Measurements from ENCODE around the gene CDK19. TPM values are rescaled to one million over a fixed set of nuclear protein-coding genes. Genes with fewer than 3 reads are reported as not detected.

CDK19 gene
- polyA plus RNA-seq, 1 donor (not counting 4 experiments of a cell fraction or from before 2014, with no cell fraction given), result 6.4 TPM

GRCh38 chr6:110710115-110710514 is 105.2 kb downstream of the CDK19 start:
- H3K9me3 ChIP-seq (ENCODE audit: control insufficient read depth, low read depth, low read length), result no peaks in the 10 kb centered on the region
- H3K9ac ChIP-seq (ENCODE audit: control insufficient read depth, extremely low read depth, insufficient read depth, low read length), result no peak overlapping the region
- H3K27me3 ChIP-seq (ENCODE audit: control insufficient read depth, extremely low read depth, insufficient read depth, low read length), result no peaks in the 10 kb centered on the region
- H3K4me1 ChIP-seq (ENCODE audit: control insufficient read depth, extremely low read depth, insufficient read depth, low read length), result no peaks in the 10 kb centered on the region
- no peak overlapping the region for H3K27ac ChIP-seq (ENCODE audit: control insufficient read depth, insufficient read depth, low read length)
- DNase-seq (ENCODE audit: low read depth, low spot score), result no peak
- H3K4me2 ChIP-seq (ENCODE audit: control insufficient read depth, extremely low read depth, insufficient read depth, low read depth, low read length), result no peak overlapping the region
- H2AFZ ChIP-seq (ENCODE audit: control insufficient read depth, low read length), result no peak overlapping the region
- H4K20me1 ChIP-seq (ENCODE audit: control insufficient read depth, extremely low read depth, insufficient read depth, low read length), result no peaks in the 10 kb centered on the region
- H3K4me3 ChIP-seq (ENCODE audit: control insufficient read depth in 2 of 3, extremely low read depth in 1 of 3, insufficient read depth in 2 of 3, low read depth in 1 of 3, low read length in 3 of 3), result no peak overlapping the region
- no peak for FAIRE-seq
- dilution Hi-C loops (cut with MboI; ENCODE audit: extremely low pct_ligation_motif_present, low sequenced_read_pairs), result no loop called here
- no peaks in the 10 kb centered on the region for H3K9me1 ChIP-seq (ENCODE audit: control insufficient read depth, extremely low read depth, insufficient read depth, low read length)
- H3K36me3 ChIP-seq (ENCODE audit: control insufficient read depth in 2 of 2, extremely low read depth in 1 of 2, insufficient read depth in 2 of 2, low read length in 2 of 2), result no peaks in the 10 kb centered on the region
- TF ChIP-seq, protein P1, sequence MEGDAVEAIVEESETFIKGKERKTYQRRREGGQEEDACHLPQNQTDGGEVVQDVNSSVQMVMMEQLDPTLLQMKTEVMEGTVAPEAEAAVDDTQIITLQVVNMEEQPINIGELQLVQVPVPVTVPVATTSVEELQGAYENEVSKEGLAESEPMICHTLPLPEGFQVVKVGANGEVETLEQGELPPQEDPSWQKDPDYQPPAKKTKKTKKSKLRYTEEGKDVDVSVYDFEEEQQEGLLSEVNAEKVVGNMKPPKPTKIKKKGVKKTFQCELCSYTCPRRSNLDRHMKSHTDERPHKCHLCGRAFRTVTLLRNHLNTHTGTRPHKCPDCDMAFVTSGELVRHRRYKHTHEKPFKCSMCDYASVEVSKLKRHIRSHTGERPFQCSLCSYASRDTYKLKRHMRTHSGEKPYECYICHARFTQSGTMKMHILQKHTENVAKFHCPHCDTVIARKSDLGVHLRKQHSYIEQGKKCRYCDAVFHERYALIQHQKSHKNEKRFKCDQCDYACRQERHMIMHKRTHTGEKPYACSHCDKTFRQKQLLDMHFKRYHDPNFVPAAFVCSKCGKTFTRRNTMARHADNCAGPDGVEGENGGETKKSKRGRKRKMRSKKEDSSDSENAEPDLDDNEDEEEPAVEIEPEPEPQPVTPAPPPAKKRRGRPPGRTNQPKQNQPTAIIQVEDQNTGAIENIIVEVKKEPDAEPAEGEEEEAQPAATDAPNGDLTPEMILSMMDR (optimal IDR thresholded peaks at IDR 0.05 in 1 of 3, IDR thresholded peaks at IDR 0.05 in 1 of 3, conservative IDR thresholded peaks at IDR 0.05 in 1 of 3; ENCODE audit: extremely low read depth in 1 of 3, insufficient read depth in 2 of 3, low read length in 3 of 3), result no peak
- no peaks in the 10 kb centered on the region for H3K79me2 ChIP-seq (ENCODE audit: control insufficient read depth, insufficient read depth, low read length)

- Histone ChIP-seq H3K79me2 (ENCODE audit: control insufficient read depth, insufficient read depth, low read length) (no peaks in the 10 kb centered on the region), H3K36me3 (ENCODE audit: control insufficient read depth in 2 of 2, extremely low read depth in 1 of 2, insufficient read depth in 2 of 2, low read length in 2 of 2) (no peaks in the 10 kb centered on the region), H4K20me1 (ENCODE audit: control insufficient read depth, extremely low read depth, insufficient read depth, low read length) (no peaks in the 10 kb centered on the region), H3K4me3 (ENCODE audit: control insufficient read depth in 2 of 3, extremely low read depth in 1 of 3, insufficient read depth in 2 of 3, low read depth in 1 of 3, low read length in 3 of 3) (no peak overlapping the region), H3K27me3 (ENCODE audit: control insufficient read depth, extremely low read depth, insufficient read depth, low read length) (no peaks in the 10 kb centered on the region), H3K9me3 (ENCODE audit: control insufficient read depth, low read depth, low read length) (no peaks in the 10 kb centered on the region), H3K4me2 (ENCODE audit: control insufficient read depth, extremely low read depth, insufficient read depth, low read depth, low read length) (no peak overlapping the region), H3K9me1 (ENCODE audit: control insufficient read depth, extremely low read depth, insufficient read depth, low read length) (no peaks in the 10 kb centered on the region), H2AFZ (ENCODE audit: control insufficient read depth, low read length) (no peak overlapping the region), H3K4me1 (ENCODE audit: control insufficient read depth, extremely low read depth, insufficient read depth, low read length) (no peaks in the 10 kb centered on the region), H3K27ac (ENCODE audit: control insufficient read depth, insufficient read depth, low read length) (no peak overlapping the region), H3K9ac (ENCODE audit: control insufficient read depth, extremely low read depth, insufficient read depth, low read length) (no peak overlapping the region)
- FAIRE-seq (no peak), DNase-seq (ENCODE audit: low read depth, low spot score) (no peak)
- TF ChIP-seq EZH2 (IDR thresholded peaks at IDR 0.05; ENCODE audit: low read length), result no peak
- TF ChIP-seq, protein P1 (optimal IDR thresholded peaks at IDR 0.05 in 1 of 3, IDR thresholded peaks at IDR 0.05 in 1 of 3, conservative IDR thresholded peaks at IDR 0.05 in 1 of 3; ENCODE audit: extremely low read depth in 1 of 3, insufficient read depth in 2 of 3, low read length in 3 of 3), result no peak
- dilution Hi-C loops (cut with MboI; ENCODE audit: extremely low pct_ligation_motif_present, low sequenced_read_pairs), result no loop called here
Observed at GRCh38 chr6:110708295-110708950, 106.8 kb downstream of the CDK19 start.
